Prostate gland (tissue), 2 donors: ENCODE results near the gene HS6ST3.

Experiments
- POLR2A ChIP-seq: fragments of 450-650 bp; IDR thresholded peaks from one replicate; pipeline ENCODE4 v1.6.1; 2016; ENCODE audit warnings: antibody characterized with exemption, mild to moderate bottlenecking
- TF ChIP-seq, protein P1 (sequence below), 4 experiments: fragments of 200-600 bp in 2 of 4; fragments of 450-650 bp in 2 of 4; sonication (generic) in 2 of 4; IDR thresholded peaks; 1 replicate in 3 of 4; 2 replicates in 1 of 4; pipeline ENCODE4 v1.5.1; 2016 to 2019; ENCODE audit warnings: antibody characterized with exemption in 4 of 4, mild to moderate bottlenecking in 2 of 4, moderate library complexity in 2 of 4

DNA sequence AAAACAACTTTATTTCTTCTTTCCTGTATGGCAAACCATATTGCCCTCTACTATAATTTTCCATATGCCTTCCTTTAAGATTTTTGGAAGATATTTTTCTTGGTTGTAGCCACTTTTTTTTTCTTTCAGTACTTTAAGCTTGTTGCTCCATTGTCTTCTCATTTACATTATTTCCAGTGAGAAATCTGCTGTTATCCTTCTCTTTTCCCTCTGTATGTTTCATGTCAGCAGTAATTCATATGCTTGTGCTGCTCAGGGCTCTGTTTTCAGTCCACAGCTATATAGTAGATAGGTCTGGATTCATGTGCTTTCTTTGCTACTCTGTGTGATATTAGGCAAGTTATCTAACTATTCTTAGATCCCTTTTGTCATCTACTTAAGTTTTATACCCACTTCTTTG is 636.7 kb downstream of the HS6ST3 start:
- TF ChIP-seq, protein P1, sequence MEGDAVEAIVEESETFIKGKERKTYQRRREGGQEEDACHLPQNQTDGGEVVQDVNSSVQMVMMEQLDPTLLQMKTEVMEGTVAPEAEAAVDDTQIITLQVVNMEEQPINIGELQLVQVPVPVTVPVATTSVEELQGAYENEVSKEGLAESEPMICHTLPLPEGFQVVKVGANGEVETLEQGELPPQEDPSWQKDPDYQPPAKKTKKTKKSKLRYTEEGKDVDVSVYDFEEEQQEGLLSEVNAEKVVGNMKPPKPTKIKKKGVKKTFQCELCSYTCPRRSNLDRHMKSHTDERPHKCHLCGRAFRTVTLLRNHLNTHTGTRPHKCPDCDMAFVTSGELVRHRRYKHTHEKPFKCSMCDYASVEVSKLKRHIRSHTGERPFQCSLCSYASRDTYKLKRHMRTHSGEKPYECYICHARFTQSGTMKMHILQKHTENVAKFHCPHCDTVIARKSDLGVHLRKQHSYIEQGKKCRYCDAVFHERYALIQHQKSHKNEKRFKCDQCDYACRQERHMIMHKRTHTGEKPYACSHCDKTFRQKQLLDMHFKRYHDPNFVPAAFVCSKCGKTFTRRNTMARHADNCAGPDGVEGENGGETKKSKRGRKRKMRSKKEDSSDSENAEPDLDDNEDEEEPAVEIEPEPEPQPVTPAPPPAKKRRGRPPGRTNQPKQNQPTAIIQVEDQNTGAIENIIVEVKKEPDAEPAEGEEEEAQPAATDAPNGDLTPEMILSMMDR (IDR thresholded peaks at IDR 0.05): no peak
- TF ChIP-seq POLR2A: no peak
